GM23248 (cell line): ENCODE data around the gene ANKK1.

Experiments
- EZH2 ChIP-seq: fragments of 200-600 bp; sonication (generic); IDR thresholded peaks from 2 replicates; pipeline ENCODE4 v1.6.1; 2018; ENCODE audit warnings: antibody characterized with exemption, mild to moderate bottlenecking; ENCODE audit not compliant: insufficient read depth, poor library complexity, severe bottlenecking
- EZH2phosphoT487 ChIP-seq: fragments of 200-600 bp; sonication (generic); IDR thresholded peaks from 2 replicates; pipeline ENCODE4 v1.6.1; 2018; ENCODE audit warnings: antibody characterized with exemption, moderate library complexity, mild to moderate bottlenecking, low read depth; ENCODE audit not compliant: insufficient read depth

GRCh38 chr11:113375402-113375801 is 12.2 kb upstream of the ANKK1 start:
- TF ChIP-seq EZH2 (no peak), EZH2phosphoT487 (no peak)
